ENCODE results near the gene IL12B.
"Not testable (repeated sequence)": the region's sequence is repeated elsewhere in the genome, so short reads cannot be mapped to it uniquely, and the experiment has no call there.

The IL12B gene

GRCh38 chr5:159330131-159330800 lies at the start of gene IL12B:
TSS of gene IL12B (minus strand) at chr5:159330487. CDS start at chr5:159326782, 3,705 bp downstream.
- peak; percentile 25 for DNase-seq (ENCODE audit: low read depth)

GRCh38 chr5:159377653-159378052 lies 47.4 kb upstream of the IL12B start:
- DNase-seq (ENCODE audit: low read depth): no peak

GRCh38 chr5:159367866-159368265 lies 37.6 kb upstream of the IL12B start:
- DNase-seq (ENCODE audit: low read depth): not testable (repeated sequence)

DNA sequence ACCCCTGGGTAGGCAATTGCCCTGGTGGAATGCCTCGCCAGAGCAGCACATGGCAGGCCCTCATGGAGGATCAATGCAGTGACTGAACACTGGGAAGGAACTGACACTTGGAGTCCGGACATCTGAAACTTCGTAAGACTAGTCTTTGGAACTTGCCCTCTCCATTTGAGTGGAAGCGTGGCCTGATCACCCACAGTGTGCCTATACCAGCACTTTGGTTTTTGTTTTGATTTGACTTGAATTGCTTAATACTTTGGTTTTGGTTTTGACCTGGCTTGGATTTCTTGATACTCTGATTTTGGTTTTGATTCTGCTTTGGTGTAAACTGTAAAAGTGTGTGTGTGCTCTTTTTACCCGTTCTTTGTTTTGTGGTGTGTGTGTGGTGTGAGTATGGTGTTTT lies 36.5 kb upstream of the IL12B start:
- DNase-seq (ENCODE audit: low read depth): not testable (repeated sequence)

- no peak for DNase-seq (ENCODE audit: low read depth)
Measured at GRCh38 chr5:159362220-159362619, 31.9 kb upstream of the IL12B start.

DNA sequence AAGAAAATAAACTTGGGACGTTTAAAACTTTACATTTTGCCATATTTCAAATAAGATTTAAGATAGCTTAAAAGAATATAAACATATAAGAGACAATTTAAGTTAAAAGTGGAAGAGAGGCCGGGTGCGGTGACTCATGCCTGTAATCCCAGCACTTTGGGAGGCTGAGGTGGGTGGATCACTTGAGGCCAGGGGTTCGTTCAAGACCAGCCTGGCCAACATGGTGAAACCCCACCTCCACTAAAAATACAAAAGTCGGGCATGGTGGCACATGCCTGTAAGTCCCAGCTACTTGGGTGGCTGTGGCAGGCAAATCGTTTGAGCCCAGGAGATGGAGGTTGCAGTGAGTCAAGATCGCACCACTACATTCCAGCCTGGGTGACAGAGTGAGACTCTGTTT lies 29.6 kb upstream of the IL12B start:
- DNase-seq (ENCODE audit: low read depth): not testable (repeated sequence)

DNA sequence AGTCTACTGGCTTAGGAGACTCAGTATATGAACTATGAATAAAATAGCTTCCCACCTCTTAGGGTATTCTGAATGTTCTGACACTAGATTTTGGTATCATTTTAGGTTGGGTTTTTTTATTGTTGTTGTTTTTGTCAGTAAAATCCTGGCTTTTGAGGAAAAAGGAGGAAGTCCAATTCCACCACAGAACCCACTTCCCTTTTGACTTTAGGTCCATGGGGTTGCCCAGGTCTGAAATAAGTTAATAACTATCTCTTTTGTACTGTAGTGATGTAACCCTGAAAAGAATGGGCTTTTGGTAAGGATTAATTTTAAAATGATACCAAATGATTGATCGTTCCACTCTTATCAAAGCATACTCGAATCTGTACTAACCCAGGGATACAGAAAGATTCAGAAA lies 29.1 kb upstream of the IL12B start:
- no peak for DNase-seq (ENCODE audit: low read depth)

- DNase-seq (ENCODE audit: low read depth): no peak
Measured at GRCh38 chr5:159353661-159354252, 23.5 kb upstream of the IL12B start.

DNA sequence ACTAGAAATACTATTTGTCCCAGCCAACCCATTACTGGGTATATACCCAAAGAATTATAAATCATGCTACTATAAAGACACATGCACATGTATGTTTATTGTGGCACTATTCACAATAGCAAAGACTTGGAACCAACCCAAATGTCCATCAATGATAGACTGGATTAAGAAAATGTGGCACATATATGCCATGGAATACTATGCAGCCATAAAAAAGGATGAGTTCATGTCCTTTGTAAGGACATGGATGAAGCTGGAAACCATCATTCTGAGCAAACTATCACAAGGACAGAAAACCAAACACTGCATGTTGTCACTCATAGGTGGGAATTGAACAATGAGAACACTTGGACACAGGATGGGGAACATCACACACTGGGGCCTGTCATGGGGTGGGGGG lies 20.4 kb upstream of the IL12B start:
- DNase-seq (ENCODE audit: low read depth): not testable (repeated sequence)

GRCh38 chr5:159350216-159350615 lies 19.9 kb upstream of the IL12B start:
- not testable (repeated sequence) for DNase-seq (ENCODE audit: low read depth)

DNA sequence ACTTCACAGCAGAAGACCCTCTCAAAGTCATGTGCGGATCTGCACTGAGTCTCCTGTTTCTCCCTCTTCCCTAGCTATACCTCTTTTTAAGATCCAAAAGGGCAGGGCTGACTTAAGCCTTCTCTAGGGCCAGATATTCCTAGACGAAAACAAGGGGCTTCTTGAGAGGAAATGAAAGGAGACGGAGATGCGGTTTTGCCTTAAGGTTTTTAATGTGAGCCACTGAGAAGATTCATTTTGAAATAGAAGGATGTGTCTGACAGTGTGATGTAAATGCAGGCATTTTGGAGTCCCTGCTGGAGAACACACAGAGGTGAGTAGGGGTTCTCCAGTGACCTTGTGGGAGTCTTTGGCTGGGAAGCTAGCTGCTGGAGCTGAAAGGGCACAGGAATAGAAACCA lies 15.6 kb upstream of the IL12B start:
- no peak for DNase-seq (ENCODE audit: low read depth)

GRCh38 chr5:159345336-159345735 lies 15.0 kb upstream of the IL12B start:
- DNase-seq (ENCODE audit: low read depth): no peak

DNA sequence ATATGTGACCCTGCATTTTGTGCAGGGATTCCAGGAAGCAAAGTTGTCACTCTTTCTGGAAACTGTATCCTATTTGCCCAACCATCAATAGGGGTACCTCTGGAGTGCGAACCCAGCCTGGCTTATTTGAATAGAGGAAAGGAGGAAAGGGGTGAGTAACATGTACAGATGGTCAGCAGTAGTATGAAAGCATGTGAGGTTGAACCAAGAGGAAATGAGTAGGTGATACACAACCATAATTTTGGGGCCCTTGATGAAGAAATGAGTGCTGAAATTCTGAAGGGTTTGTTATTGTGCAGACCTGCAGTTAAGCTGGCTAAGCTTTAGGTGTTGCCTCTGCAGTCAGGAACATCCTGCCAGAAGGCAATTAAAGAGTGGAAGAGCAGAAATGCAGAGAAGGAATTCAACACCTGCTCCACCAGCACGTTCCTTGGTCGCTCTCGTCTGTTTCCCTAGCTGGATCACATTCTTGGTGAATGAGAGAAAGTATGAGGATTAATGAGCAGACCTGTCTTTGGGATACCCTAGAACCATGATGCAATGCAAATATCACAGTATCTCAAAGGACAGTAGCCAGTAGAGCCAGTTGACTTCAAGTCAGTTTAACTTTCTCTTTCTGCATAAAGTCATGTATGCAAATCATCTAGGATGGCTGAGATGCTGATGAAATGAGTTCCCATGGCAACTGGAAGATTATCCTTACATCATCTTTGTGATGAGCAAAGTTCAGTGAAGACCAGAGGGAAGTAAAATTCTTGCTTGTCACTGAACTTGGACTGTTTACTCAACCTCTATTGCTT lies 13.2 kb upstream of the IL12B start:
- no peak for DNase-seq (ENCODE audit: low read depth)

DNA sequence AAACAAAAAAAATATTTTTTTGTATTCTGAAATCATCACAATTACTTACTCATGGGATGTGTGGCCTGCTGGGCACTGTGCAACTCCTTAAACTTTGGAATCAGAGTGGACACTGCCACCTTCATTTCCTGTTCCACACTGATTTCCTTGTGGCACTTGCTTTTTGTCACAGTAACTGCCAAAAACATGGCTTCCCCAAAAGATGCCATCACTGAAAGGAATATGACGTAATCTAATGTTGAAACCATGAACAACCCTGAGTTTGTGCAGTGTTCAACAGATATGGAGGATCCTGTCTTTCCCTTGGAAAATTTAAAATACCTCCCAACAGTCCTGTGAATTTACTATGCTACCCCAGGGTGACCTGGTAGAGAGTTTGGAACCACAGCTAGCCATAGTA lies 12.6 kb upstream of the IL12B start:
- DNase-seq (ENCODE audit: low read depth): no peak

DNA sequence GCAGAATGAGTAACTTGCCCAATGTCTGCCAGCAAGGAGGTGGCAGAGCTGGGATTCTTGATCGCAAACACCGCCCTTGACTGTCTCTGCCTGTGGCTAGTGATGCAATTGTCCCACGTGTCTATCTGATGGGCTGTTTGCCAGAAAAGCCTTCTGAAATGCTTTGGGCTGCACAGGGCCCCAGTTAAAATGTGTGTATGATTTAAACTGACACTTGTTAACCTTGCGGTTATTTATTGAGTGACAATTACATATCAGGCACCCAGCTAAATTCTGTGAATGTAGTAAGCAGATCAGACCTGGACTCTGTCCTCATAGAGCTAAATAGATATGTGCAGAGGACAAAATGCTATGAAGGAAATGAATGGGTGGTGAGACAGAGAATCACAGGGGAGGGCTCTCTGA lies 11.6 kb upstream of the IL12B start:
- peak; percentile 64 for DNase-seq (ENCODE audit: low read depth)

- DNase-seq (ENCODE audit: low read depth): no peak
Measured at GRCh38 chr5:159341145-159341544, 10.9 kb upstream of the IL12B start.

DNA sequence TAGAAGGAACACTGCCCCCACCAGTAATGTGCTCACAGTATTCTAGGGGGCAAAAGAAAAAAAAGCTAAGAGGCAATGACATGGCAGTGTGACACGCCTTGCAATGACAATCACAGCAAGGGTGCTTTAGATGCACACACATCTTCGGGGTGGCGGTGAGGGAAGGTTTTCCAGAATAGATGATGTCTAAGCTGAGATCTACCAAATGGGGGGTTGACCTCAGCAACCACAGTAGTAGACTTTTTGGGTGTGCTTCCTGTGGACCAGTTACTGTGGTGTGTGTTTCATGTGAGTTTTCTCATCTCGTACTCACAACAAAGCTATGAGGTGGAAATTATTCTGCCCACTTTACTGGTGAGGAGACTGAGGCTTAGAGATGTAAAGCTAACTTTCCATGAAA lies 10.2 kb upstream of the IL12B start:
- no peak for DNase-seq (ENCODE audit: low read depth)

DNA sequence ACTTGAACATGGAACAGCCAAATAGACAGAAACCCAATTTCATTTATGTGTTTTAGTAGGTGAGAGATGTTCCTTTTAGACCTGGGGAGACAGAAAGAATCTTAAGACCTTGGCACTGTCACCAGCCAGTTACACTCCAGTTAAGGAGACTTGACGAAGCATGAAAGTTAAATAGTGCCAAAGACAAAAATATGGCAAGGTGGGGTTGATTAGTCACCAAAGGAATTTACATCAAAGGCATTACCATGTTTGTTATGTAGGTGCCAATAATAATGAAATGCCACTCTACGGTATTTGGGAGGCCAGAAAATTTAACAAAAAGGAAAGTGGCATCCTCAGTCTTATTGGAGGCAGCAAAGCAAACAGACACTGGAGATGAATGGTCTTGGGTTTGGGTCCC lies 9.2 kb upstream of the IL12B start:
- no peak for DNase-seq (ENCODE audit: low read depth)

DNA sequence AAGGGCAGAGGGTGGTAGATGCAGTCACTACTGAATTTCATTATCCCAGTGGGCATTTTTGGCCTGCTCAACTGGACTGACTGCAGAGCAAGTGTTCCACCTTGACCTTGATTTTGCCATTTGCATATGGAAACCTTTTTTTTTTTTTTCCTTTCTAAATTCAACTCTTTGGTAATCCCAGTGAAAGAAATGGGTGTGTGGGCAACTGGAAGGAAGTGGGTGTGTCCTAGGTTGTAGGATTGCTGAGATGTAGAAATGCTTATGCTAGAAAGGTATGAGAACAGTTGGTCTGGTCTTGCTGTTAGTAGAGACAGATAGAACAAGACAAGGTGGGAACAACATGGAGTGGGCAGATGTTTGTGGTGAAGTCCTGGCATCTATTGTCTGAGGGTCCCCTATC lies 7.8 kb upstream of the IL12B start:
- no peak for DNase-seq (ENCODE audit: low read depth)

DNA sequence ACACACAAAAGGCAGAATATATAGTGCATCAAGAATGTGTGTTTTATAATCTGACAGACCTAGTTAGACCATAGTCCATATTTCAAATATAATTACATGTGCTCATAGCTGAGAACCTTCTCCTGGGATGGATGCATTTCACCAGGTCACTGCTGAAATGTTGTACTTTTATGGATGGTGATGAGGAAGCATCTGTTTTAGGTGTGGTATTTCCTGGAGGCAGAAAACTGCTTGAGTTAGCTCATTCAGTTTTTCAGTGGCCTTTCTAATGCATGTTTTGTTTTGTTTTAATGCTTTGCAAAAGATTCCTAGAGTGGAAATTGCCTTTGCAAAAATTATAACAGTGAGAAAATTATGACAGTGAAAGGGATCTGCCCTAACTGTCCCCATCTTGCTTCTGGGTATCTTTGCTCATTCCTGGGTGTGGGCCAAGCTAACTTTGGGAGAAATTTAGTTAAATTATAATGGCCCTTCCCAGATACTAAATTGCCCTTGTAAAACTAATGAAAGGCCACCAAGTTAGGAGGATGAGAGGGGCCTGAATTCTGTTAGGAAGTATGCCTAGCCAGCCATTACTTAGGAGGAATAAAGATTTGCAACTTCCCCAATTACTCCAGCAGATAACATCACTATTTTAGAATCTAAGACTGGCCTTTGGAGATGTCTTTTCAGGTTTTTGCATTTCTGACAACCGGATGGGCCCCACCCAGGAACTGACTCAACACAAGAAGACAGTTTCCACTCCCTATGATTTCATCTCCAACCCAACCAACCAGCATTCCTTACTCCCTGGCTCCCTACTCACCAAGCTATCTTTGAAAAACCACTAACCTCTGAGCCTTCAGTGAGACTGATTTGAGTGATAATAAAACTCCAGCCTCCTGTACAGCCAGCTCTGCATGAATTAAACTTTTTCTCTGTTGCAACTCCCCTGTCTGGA lies 7.0 kb upstream of the IL12B start:
- DNase-seq (ENCODE audit: low read depth): no peak

GRCh38 chr5:159336586-159336985 lies 6.3 kb upstream of the IL12B start:
- DNase-seq (ENCODE audit: low read depth): no peak

- DNase-seq (ENCODE audit: low read depth): no peak
Measured at GRCh38 chr5:159333545-159333925, 3.2 kb upstream of the IL12B start.
